ENCODE data around the gene GRSF1.
"Not testable (repeated sequence)": the region's sequence is repeated elsewhere in the genome, so short reads cannot be mapped to it uniquely, and the experiment has no call there.

GRSF1 gene

GRCh38 chr4:70844180-70844579, 4.5 kb upstream of the GRSF1 start:
- H3K4me3 ChIP-seq (ENCODE audit: control insufficient read depth, low read depth, low read length) = no peak overlapping the region
- DNase-seq (ENCODE audit: low read depth) = no peak
- no peak for TF ChIP-seq CTCF (IDR thresholded peaks at IDR 0.05; ENCODE audit: control insufficient read depth, insufficient read depth, low read depth, low read length, missing control alignments)

GRCh38 chr4:70842761-70843435, 3.2 kb upstream of the GRSF1 start:
- DNase-seq (ENCODE audit: low read depth) = no peak
- no peak for TF ChIP-seq CTCF (IDR thresholded peaks at IDR 0.05; ENCODE audit: control insufficient read depth, insufficient read depth, low read depth, low read length, missing control alignments)
- no peak overlapping the region for H3K4me3 ChIP-seq (ENCODE audit: control insufficient read depth, low read depth, low read length)

GRCh38 chr4:70841951-70842350, 2.3 kb upstream of the GRSF1 start:
- no peak overlapping the region for H3K4me3 ChIP-seq (ENCODE audit: control insufficient read depth, low read depth, low read length)
- DNase-seq (ENCODE audit: low read depth) = no peak
- TF ChIP-seq CTCF (IDR thresholded peaks at IDR 0.05; ENCODE audit: control insufficient read depth, insufficient read depth, low read depth, low read length, missing control alignments) = no peak

GRCh38 chr4:70841211-70841610, 1.5 kb upstream of the GRSF1 start:
- H3K4me3 ChIP-seq (ENCODE audit: control insufficient read depth, low read depth, low read length) = no peak overlapping the region
- no peak for TF ChIP-seq CTCF (IDR thresholded peaks at IDR 0.05; ENCODE audit: control insufficient read depth, insufficient read depth, low read depth, low read length, missing control alignments)
- DNase-seq (ENCODE audit: low read depth) = no peak

GRCh38 chr4:70840631-70841030, 941 bp upstream of the GRSF1 start:
- not testable (repeated sequence) for DNase-seq (ENCODE audit: low read depth); H3K4me3 ChIP-seq (ENCODE audit: control insufficient read depth, low read depth, low read length)

- not testable (repeated sequence) for DNase-seq (ENCODE audit: low read depth); H3K4me3 ChIP-seq (ENCODE audit: control insufficient read depth, low read depth, low read length)
Measured at GRCh38 chr4:70840137-70840536, 447 bp upstream of the GRSF1 start.

- TF ChIP-seq CTCF (IDR thresholded peaks at IDR 0.05; ENCODE audit: control insufficient read depth, insufficient read depth, low read depth, low read length, missing control alignments) = no peak
- no peak for DNase-seq (ENCODE audit: low read depth)
- H3K4me3 ChIP-seq (ENCODE audit: control insufficient read depth, low read depth, low read length) = peak overlapping the region; percentile 68
Measured at GRCh38 chr4:70838666-70839588, 763 bp downstream of the GRSF1 start.

Data from AG09309 (cell line).